NCI-H1694 treated with DMSO at 0.1 percent for 48 hours (cell line): ENCODE measurements around the gene AQP5.

Experiments
- DNase-seq: peaks from one replicate; lab custom pipeline; 2025; lab: John Stamatoyannopoulos, UW

The AQP5 gene

DNA sequence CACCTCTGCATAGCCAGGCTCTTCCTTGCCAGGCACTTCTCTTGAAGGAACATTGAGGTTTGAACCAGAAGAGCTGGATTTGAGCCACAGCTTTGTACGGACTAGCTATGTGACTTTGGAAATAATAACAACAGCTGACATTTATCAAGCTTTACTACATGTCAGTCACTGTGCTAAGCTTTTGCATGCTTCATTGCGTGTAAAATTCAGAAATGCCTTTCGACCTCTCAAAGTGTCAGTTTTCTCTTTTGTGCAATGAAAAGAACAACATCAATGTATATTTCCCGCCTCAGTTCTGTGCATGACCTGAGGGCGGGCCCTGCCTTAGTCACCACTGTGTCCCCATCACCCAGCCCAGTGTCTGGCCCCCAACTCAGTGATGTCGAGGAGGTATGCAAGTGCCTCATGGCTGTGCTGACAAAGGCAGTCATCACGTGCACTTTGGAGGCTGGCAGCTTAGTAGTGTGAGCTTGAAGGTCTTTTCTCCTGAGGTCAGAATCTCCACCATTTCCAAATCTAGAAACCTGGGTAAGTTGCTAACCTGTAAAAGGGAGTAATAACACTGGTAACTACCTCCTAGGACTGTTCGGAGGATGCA lies 29.0 kb upstream of the AQP5 start:
- DNase-seq: no peak

- no peak for DNase-seq
Measured at GRCh38 chr12:49933796-49934195, 27.9 kb upstream of the AQP5 start.

DNA sequence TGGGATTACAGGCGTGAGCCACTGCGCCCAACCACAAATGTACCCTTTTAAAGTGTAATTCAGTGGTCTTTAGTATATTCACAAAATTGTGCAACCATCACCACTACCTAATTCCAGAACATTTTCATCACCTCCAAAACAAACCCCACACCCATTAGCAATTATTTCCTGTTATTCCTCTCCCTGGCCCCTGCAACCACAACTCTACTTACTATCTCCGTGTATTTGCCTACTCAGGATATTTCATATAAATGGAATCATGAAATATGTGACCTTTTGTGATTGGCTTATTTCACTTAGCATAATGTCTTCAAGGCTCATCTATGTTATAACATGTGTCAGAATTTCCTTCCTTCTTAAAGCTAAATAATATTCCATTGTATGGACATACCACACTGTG lies 27.2 kb upstream of the AQP5 start:
- DNase-seq: no peak

GRCh38 chr12:49936925-49937324 lies 24.7 kb upstream of the AQP5 start:
- no peak for DNase-seq

GRCh38 chr12:49937639-49938300 lies 23.9 kb upstream of the AQP5 start:
- no peak for DNase-seq

- DNase-seq: no peak
Measured at GRCh38 chr12:49939307-49939706, 22.4 kb upstream of the AQP5 start.

GRCh38 chr12:49939707-49940106 lies 22.0 kb upstream of the AQP5 start:
- no peak for DNase-seq

DNA sequence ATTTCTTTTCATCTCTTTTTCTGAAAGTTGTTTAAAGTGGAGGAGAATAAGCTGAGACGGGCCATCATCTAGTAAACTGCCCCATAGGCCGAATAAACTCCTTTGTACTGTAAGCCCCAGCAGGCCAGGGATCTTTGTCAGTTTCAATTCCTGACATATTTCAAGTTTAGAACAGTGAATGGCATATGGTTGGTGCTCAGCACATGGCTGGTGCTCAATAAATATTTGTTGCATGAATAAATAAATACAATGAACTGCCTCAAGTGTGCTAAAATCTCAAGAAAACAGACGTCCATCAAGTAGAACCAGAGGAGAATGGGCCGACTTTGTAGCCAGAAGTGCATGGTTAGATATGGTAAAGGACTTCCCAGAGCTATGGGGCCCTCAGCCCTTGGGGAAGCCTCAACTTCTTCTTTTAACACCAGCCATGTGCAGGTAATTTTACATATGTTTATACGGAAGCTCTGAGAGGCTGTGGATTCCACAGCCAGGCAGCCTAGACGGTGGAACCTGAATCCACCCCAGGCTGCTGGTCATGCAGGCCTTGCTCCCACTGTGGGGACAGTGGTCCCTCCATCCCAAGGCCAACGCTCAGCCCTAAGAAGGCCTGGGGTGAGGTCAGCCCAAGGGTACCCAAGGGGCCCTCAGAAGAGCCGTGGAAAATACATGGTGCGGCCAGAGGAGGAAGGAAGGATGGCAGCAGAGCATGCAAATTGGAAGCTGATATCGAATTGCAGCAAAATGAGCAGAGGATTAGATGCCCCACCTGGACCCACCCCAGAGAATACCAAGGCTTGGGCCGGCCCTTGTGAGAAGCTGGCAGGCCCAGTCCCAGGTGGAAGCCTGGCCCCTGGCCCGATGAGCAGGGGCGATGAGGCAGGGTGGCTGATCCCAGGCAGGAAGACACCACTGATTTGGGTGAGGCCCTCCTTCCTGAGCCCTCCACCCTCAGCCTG lies 19.8 kb upstream of the AQP5 start:
- peak; percentile 18 for DNase-seq

DNA sequence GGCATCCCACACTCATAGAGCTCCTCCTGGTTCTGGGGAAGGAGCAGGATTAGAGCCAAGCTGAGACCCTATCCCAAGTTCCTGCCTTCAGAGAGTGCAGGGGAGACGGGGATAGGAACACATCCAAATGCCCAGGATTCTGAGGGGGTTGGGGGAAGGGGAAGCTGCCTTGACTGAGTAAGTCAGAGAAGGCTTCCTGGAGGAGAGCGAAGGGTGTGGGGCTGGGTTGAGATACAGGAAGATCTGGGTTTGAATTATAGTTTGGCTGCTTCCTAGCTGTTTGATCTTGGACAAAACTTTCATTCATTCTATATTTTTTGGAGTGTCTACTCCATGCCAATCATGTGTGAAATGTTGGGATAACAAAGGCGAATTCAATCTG lies 19.2 kb upstream of the AQP5 start:
- DNase-seq: no peak

- DNase-seq: no peak
Measured at GRCh38 chr12:49942921-49943624, 18.6 kb upstream of the AQP5 start.

DNA sequence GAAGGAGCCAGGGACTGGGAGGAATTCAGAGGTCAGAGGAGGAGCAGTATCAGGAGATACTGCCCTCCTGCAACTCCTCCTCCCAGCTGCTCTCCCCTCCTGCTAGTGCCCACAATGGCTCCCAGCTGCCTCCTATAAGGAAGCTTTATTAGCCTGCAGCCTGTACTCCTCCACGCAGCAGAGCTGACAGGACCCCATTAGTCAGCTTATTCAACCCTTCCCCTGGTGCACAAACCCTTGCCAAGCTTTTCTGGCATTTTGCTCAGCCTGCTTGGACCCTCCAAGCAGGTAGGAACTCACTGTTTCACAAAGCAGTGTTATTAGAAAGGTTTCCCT lies 18.1 kb upstream of the AQP5 start:
- DNase-seq: no peak

DNA sequence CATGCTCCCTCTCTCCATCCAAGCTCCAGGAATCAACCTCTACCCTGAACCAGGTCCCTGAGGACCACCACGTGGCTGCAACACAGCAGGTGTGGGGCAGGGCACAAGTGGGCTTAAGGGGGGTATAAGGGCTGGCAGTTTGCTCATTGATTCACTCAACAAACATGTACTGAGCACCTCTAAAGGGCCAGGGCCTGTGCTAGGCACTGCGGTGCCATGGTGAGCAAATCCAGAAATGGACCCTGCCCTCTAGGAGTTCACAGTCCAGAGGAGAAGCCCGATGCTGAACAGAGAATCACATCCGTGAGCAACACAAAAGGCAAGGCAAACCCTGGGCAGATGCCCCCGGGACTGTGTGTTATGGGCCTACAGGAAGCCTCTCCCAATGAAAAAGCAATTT lies 17.6 kb upstream of the AQP5 start:
- no peak for DNase-seq

DNA sequence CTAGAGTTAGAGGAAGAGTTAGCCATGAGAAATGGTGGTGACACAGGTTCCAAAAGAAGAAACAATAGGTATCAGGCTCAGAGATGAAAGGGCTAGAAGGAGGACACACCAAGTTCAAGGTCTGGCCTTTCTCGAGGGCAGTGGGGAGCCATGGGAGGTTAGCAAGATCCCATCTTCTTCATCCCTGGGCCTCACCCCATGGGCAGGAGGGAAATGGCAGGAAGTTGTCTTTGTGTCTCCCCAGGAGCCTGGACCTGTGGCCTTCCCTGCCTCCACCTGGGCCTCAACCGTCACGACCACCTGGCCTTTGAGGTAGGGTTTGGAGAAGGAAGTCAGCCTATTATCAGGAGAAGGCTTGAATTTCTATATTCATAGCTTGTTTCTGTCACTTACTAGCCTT lies 17.0 kb upstream of the AQP5 start:
- DNase-seq: no peak

GRCh38 chr12:49945394-49946080 lies 16.1 kb upstream of the AQP5 start:
- peak; percentile 60 for DNase-seq

DNA sequence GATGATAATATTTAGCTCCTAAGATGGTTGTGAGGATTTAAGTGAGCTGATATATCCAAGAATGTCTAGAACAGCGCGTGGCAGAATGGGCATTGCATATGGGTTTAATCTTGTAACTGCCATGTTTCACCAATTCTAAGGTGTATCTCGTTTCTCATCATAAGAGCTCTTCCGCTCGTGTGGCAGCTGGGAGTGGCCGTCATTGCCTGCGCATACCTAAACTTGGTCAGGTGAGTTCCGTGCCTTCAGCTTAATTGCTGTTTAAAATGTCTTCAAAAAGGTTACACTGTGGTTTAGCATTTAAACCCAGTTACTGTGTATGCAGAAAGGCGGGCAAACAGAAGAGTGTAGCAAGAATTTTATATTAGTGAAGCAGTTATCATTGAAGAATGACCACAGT lies 15.6 kb upstream of the AQP5 start:
- no peak for DNase-seq

- DNase-seq: no peak
Measured at GRCh38 chr12:49946497-49946896, 15.2 kb upstream of the AQP5 start.

- no peak for DNase-seq
Measured at GRCh38 chr12:49947593-49948226, 14.0 kb upstream of the AQP5 start.

GRCh38 chr12:49948866-49949845 lies 12.5 kb upstream of the AQP5 start:
- no peak for DNase-seq

GRCh38 chr12:49949866-49950265 lies 11.8 kb upstream of the AQP5 start:
- DNase-seq: no peak
